ENCODE measurements around the gene ATP6V0E2.
"Not testable (repeated sequence)": the region's sequence is repeated elsewhere in the genome, so short reads cannot be mapped to it uniquely, and the experiment has no call there.

ATP6V0E2 gene

GRCh38 chr7:149827089-149827981 lies 46.4 kb upstream of the ATP6V0E2 start:
- H3K4me3 ChIP-seq (ENCODE audit: control insufficient read depth, low read depth, low read length), result no peak overlapping the region
- no peak for TF ChIP-seq CTCF (IDR thresholded peaks at IDR 0.05; ENCODE audit: control insufficient read depth, insufficient read depth, low read depth, low read length, missing control alignments)
- DNase-seq (ENCODE audit: low read depth), result no peak

GRCh38 chr7:149828357-149829309 lies 45.1 kb upstream of the ATP6V0E2 start:
- no peak overlapping the region for H3K4me3 ChIP-seq (ENCODE audit: control insufficient read depth, low read depth, low read length)
- no peak for DNase-seq (ENCODE audit: low read depth)
- no peak for TF ChIP-seq CTCF (IDR thresholded peaks at IDR 0.05; ENCODE audit: control insufficient read depth, insufficient read depth, low read depth, low read length, missing control alignments)

- not testable (repeated sequence) for DNase-seq (ENCODE audit: low read depth); H3K4me3 ChIP-seq (ENCODE audit: control insufficient read depth, low read depth, low read length)
Observed at GRCh38 chr7:149830527-149830926, 43.2 kb upstream of the ATP6V0E2 start.

- no peak overlapping the region for H3K4me3 ChIP-seq (ENCODE audit: control insufficient read depth, low read depth, low read length)
- no peak for DNase-seq (ENCODE audit: low read depth)
- TF ChIP-seq CTCF (IDR thresholded peaks at IDR 0.05; ENCODE audit: control insufficient read depth, insufficient read depth, low read depth, low read length, missing control alignments), result no peak
Observed at GRCh38 chr7:149830997-149831740, 42.6 kb upstream of the ATP6V0E2 start.

GRCh38 chr7:149831741-149832219 lies 42.0 kb upstream of the ATP6V0E2 start:
- no peak for TF ChIP-seq CTCF (IDR thresholded peaks at IDR 0.05; ENCODE audit: control insufficient read depth, insufficient read depth, low read depth, low read length, missing control alignments)
- no peak for DNase-seq (ENCODE audit: low read depth)
- no peak overlapping the region for H3K4me3 ChIP-seq (ENCODE audit: control insufficient read depth, low read depth, low read length)

GRCh38 chr7:149832332-149833041 lies 41.3 kb upstream of the ATP6V0E2 start:
- no peak overlapping the region for H3K4me3 ChIP-seq (ENCODE audit: control insufficient read depth, low read depth, low read length)
- no peak for DNase-seq (ENCODE audit: low read depth)
- TF ChIP-seq CTCF (IDR thresholded peaks at IDR 0.05; ENCODE audit: control insufficient read depth, insufficient read depth, low read depth, low read length, missing control alignments), result no peak

Measured in AG09309 (cell line).